ENCODE data around the gene MED25. TPM values are rescaled to one million over a fixed set of nuclear protein-coding genes. Genes with fewer than 3 reads are reported as not detected.

Gene MED25
- total and polyA plus RNA-seq, 2 of the 8 experiments (the other 6 are each of a cell fraction or from before 2014, with no cell fraction given): 21.6 to 71.4 TPM

GRCh38 chr19:49772850-49773432 is 45.1 kb upstream of the MED25 start:
- TF ChIP-seq SIN3A (conservative IDR thresholded peaks at IDR 0.05 in 1 of 2, IDR thresholded peaks at IDR 0.05 in 1 of 2; ENCODE audit: low read depth in 1 of 2, low read length in 2 of 2) (no peak), GABPA (IDR thresholded peaks at IDR 0.05; ENCODE audit: borderline replicate concordance, insufficient read depth, low read length) (no peak), RAD21 (IDR thresholded peaks at IDR 0.05 in 1 of 2, conservative IDR thresholded peaks at IDR 0.05 in 1 of 2; ENCODE audit: low read depth in 2 of 2, low read length in 2 of 2) (no peak), CHD2 (IDR thresholded peaks at IDR 0.05; ENCODE audit: low read length) (no peak)
- peak overlapping the region; percentile 2; the same call in 1 of the 2 replicates for H2BK5ac ChIP-seq (ENCODE audit: low read depth, low read length)
- H3K4me2 ChIP-seq (ENCODE audit: insufficient read depth in 1 of 2, low read depth in 2 of 2, low read length in 2 of 2): no peak overlapping the region
- ChIA-PET POLR2A (ENCODE audit: partially characterized antibody) (interaction anchor here (0.6 to 2.0 kb wide), 5 partner anchors 11 to 462 kb away, joined by 3 to 5 read pairs (median 3); partner anchors contain the start of genes ATF5 and CPT1C), CTCF (ENCODE audit: partially characterized antibody) (interaction anchor here (0.5 to 3.0 kb wide), 5 partner anchors 11 to 1220 kb away, joined by 3 to 17 read pairs (median 3); no protein-coding TSS in a partner anchor)
- H3K56ac ChIP-seq (replicated peaks; ENCODE audit: insufficient read length, low read depth, low read length): no peak overlapping the region
- no peak overlapping the region for H4K91ac ChIP-seq (replicated peaks; ENCODE audit: insufficient read length, low read length)
- DNase-seq (ENCODE audit: low read depth in 1 of 2, low spot score in 2 of 2) (no peak), FAIRE-seq (no peak)
- no peak overlapping the region for H2BK120ac ChIP-seq (replicated peaks; ENCODE audit: low read depth, low read length)
- no peak overlapping the region for H3K4ac ChIP-seq (replicated peaks; ENCODE audit: insufficient read length, low read depth, low read length)
- 96% methylated on average over 10 of the region's 10 CpGs; no CpG with 5 or more reads in 1 of the 2 experiments for WGBS, 2 experiments (ENCODE audit: extremely low coverage in 1 of 2, insufficient coverage in 1 of 2, insufficient read length in 1 of 2, insufficient replicate concordance in 2 of 2, low coverage in 1 of 2, low lambda C conversion rate in 2 of 2, missing lambda C conversion rate in 1 of 2)
- no peak overlapping the region for H3K18ac ChIP-seq (ENCODE audit: extremely low read depth, low read length)
- H2BK12ac ChIP-seq (ENCODE audit: low read depth, low read length): no peak overlapping the region
- H3K27me3 ChIP-seq (replicated peaks in 1 of 4; ENCODE audit: control insufficient read depth in 3 of 4, extremely low read depth in 1 of 4, insufficient read depth in 3 of 4, low read length in 3 of 4): no peaks in the 10 kb centered on the region
- H4K8ac ChIP-seq (ENCODE audit: extremely low read depth, insufficient read depth, low read length): no peak overlapping the region
- no peak overlapping the region for H3K14ac ChIP-seq (ENCODE audit: insufficient read length)
- no peak overlapping the region for H3K27ac ChIP-seq (ENCODE audit: low read depth, low read length)
- H3K79me2 ChIP-seq (ENCODE audit: control insufficient read depth in 1 of 2, insufficient read depth in 2 of 2, low read length in 2 of 2): peaks cover 0 to 16% of the 10 kb centered on the region in 2 experiments; a peak in 2 of 4 replicates
- no peak overlapping the region for H3K4me3 ChIP-seq (ENCODE audit: extremely low read depth in 1 of 4, insufficient read depth in 2 of 4, low read depth in 3 of 4, low read length in 4 of 4)
- no peak overlapping the region for H2AK5ac ChIP-seq (ENCODE audit: low read depth, low read length)
- H3K79me1 ChIP-seq (ENCODE audit: low read depth, low read length): peaks cover 33% of the 10 kb centered on the region
- H4K20me1 ChIP-seq (replicated peaks in 1 of 2; ENCODE audit: control insufficient read depth in 1 of 2, insufficient read depth in 2 of 2, low read length in 2 of 2): peaks cover 2 to 11% of the 10 kb centered on the region in 2 experiments
- 0 out of 2 replicates have a peak, but pooled peaks cover 1% of the 10 kb centered on the region for H3K23me2 ChIP-seq (ENCODE audit: low read depth, low read length)
- no peak overlapping the region for H2AFZ ChIP-seq (ENCODE audit: low read length)
- H2BK15ac ChIP-seq (ENCODE audit: low read length): no peak overlapping the region
- no peaks in the 10 kb centered on the region for H3K9me3 ChIP-seq (ENCODE audit: insufficient read depth in 2 of 2, low read depth in 1 of 2, low read length in 1 of 2)
- no peak overlapping the region for H3K23ac ChIP-seq (ENCODE audit: insufficient read length)
- peaks cover 0 to 3% (median 1%) of the 10 kb centered on the region in 4 experiments; a peak in 4 of 7 replicates for H3K4me1 ChIP-seq (replicated peaks in 1 of 4; ENCODE audit: control insufficient read depth in 3 of 4, insufficient read depth in 4 of 4, low read length in 3 of 4)
- H2BK20ac ChIP-seq (ENCODE audit: low read length): no peak overlapping the region
- no peaks in the 10 kb centered on the region; a peak in 1 of 8 replicates for H3K36me3 ChIP-seq (ENCODE audit: control insufficient read depth in 2 of 4, insufficient read depth in 4 of 4, low read length in 3 of 4)
- H3K9ac ChIP-seq (replicated peaks in 1 of 4; ENCODE audit: extremely low read depth in 1 of 4, low read depth in 3 of 4, low read length in 3 of 4): no peak overlapping the region; a peak in 1 of 7 replicates
- no peak overlapping the region for H4K5ac ChIP-seq (ENCODE audit: insufficient read length, low read depth, low read length)
